Epithelial cell of proximal tubule (primary cell): ENCODE data around the gene BBS9. TPM values are rescaled to one million over a fixed set of nuclear protein-coding genes. Genes with fewer than 3 reads are reported as not detected.

Source experiments
- DNase-seq: peaks from one replicate; pipeline ENCODE4 v3.0.0-alpha.2; 2011; ENCODE audit warnings: low read depth
- H3K4me3 ChIP-seq: 2 replicates; pipeline ENCODE4 v1.5.1; 2011; ENCODE audit warnings: low read depth, mild to moderate bottlenecking, low read length
- CTCF ChIP-seq: conservative IDR thresholded peaks from 2 replicates; pipeline ENCODE4 v1.5.1; 2012; ENCODE audit warnings: low read depth, mild to moderate bottlenecking, low read length
- total RNA-seq: library from RNA; depleted of rRNA; stranded (reverse); fragments of >200 nt; gene quantifications from 2 replicates; pipeline ENCODE4 v1.2.3, GENCODE V29; 2015

Gene BBS9
- total RNA-seq, 1 donor from 2014 or later: 4.4 TPM

GRCh38 chr7:33636359-33636758 lies 507.0 kb downstream of the BBS9 start:
- TF ChIP-seq CTCF: no peak
- H3K4me3 ChIP-seq: no peak overlapping the region
- no peak for DNase-seq

- TF ChIP-seq CTCF: no peak
- DNase-seq: no peak
- no peak overlapping the region for H3K4me3 ChIP-seq
Observed at GRCh38 chr7:33639552-33640197, 510.3 kb downstream of the BBS9 start.

- no peak overlapping the region for H3K4me3 ChIP-seq
- DNase-seq: no peak
- TF ChIP-seq CTCF: no peak
Observed at GRCh38 chr7:33640741-33641140, 511.4 kb downstream of the BBS9 start.

- no peak for TF ChIP-seq CTCF
- no peak for DNase-seq
- no peak overlapping the region for H3K4me3 ChIP-seq
Observed at GRCh38 chr7:33642312-33642711, 512.9 kb downstream of the BBS9 start.

- no peak for DNase-seq
- no peak overlapping the region for H3K4me3 ChIP-seq
- TF ChIP-seq CTCF: no peak
Observed at GRCh38 chr7:33643530-33643929, 514.2 kb downstream of the BBS9 start.

- DNase-seq: no peak
- TF ChIP-seq CTCF: no peak
- H3K4me3 ChIP-seq: no peak overlapping the region
Observed at GRCh38 chr7:33644489-33644888, 515.1 kb downstream of the BBS9 start.

- no peak overlapping the region for H3K4me3 ChIP-seq
- DNase-seq: no peak
- TF ChIP-seq CTCF: no peak
Observed at GRCh38 chr7:33645104-33645503, 515.7 kb downstream of the BBS9 start.
